ENCODE results near the gene NUP93. TPM values are rescaled to one million over a fixed set of nuclear protein-coding genes. Genes with fewer than 3 reads are reported as not detected.

Gene NUP93
- total RNA-seq, 1 donor from 2014 or later, result 60.2 TPM

DNA sequence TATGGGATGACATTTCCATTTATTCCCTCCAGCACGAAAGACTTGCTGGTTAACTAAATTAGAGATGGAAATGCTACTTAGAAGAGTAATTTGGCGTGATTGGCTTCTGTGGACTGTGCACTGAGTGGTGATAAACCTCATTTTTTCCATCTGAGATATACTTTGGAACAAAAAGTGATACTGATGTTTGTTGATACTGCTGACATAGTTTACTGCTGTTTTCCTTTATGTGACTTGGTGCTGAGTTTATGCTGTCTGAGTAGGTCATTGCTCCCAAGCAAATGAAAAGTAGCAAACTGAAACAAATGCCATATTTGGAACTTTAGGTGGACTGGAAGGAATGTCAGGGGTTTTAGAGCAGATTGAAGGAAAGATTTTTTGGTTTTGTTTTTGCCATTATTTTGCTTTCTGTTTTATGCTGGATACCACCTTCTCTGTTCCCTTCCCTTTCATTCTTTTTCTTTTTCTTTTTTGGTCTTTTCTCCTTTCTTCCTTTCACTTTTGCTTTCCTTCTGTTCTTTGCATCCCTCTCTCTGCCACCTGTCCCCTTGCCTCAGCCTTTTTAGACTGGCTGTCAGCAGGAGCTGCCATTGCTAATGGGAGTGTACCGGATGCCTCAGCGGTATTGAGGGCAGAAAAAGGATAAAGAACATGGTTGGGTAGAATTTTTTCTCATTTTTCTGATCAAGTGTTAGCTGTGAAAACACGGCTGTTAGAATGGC is 41.8 kb downstream of the NUP93 start:
- Histone ChIP-seq H3K4me3 (ENCODE audit: low read depth, low read length) (no peak overlapping the region), H3K36me3 (ENCODE audit: control insufficient read depth, insufficient read depth, low read length) (no peaks in the 10 kb centered on the region), H3K27me3 (ENCODE audit: control insufficient read depth, insufficient read depth, low read length) (no peaks in the 10 kb centered on the region)
- no peak for DNase-seq (ENCODE audit: low read depth)
- TF ChIP-seq, protein P1, sequence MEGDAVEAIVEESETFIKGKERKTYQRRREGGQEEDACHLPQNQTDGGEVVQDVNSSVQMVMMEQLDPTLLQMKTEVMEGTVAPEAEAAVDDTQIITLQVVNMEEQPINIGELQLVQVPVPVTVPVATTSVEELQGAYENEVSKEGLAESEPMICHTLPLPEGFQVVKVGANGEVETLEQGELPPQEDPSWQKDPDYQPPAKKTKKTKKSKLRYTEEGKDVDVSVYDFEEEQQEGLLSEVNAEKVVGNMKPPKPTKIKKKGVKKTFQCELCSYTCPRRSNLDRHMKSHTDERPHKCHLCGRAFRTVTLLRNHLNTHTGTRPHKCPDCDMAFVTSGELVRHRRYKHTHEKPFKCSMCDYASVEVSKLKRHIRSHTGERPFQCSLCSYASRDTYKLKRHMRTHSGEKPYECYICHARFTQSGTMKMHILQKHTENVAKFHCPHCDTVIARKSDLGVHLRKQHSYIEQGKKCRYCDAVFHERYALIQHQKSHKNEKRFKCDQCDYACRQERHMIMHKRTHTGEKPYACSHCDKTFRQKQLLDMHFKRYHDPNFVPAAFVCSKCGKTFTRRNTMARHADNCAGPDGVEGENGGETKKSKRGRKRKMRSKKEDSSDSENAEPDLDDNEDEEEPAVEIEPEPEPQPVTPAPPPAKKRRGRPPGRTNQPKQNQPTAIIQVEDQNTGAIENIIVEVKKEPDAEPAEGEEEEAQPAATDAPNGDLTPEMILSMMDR (IDR thresholded peaks at IDR 0.05; ENCODE audit: insufficient read depth, low read length, poor library complexity, severe bottlenecking), result no peak

DNA sequence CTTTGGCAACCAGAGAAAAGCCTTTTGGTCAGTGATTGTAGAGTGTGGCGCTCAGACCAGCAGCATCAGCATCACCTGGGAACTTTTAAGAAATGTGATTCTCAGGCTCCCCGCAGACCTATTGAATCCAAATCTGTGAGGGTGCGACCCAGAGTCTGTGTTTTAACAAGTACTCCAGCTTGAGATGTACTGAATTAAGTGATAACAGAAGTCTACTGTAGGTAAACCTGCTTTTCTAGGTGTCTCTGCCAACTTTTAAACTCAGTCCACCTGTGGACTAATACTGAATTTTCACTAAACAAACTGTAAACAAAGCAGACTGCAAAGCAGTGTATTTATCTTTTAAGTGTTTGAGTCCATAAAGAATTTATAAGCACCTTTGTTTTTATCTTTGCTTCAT is 43.6 kb downstream of the NUP93 start:
- Histone ChIP-seq H3K36me3 (ENCODE audit: control insufficient read depth, insufficient read depth, low read length) (no peaks in the 10 kb centered on the region), H3K27me3 (ENCODE audit: control insufficient read depth, insufficient read depth, low read length) (no peaks in the 10 kb centered on the region), H3K4me3 (ENCODE audit: low read depth, low read length) (no peak overlapping the region)
- DNase-seq (ENCODE audit: low read depth), result no peak
- TF ChIP-seq, protein P1 (IDR thresholded peaks at IDR 0.05; ENCODE audit: insufficient read depth, low read length, poor library complexity, severe bottlenecking), result no peak

DNA sequence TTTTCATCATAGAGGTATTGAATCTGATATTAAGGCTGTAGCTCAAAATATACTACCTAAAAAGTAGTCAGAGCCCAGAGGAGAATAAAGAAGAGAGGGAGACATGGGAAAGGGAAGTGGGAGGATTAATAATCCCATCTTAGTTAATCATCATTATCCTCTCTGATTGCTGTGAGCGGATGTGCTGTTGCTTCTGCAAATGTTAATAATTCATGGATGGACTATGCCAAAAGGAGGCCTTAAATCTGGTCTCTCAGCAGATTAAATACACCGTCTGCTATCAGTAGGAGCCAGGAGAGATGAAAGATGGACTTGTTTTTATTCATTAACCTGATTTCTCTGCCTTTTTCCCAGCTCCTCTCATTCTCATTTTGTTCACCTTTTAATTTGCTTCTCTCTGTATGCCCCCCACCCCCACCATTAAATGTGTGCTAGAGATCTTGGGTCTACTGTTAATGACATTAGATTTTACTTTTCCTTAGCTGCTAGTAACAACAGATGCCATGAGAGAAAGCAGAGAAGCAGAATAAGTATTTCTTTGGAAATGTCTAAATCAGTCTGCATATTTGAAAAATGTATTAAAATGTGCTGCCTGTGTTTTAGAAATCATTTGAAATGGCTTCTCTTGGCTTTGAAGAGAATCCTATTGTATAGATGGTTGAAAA is 44.2 kb downstream of the NUP93 start:
- TF ChIP-seq, protein P1 (IDR thresholded peaks at IDR 0.05; ENCODE audit: insufficient read depth, low read length, poor library complexity, severe bottlenecking), result no peak
- no peak for DNase-seq (ENCODE audit: low read depth)
- Histone ChIP-seq H3K36me3 (ENCODE audit: control insufficient read depth, insufficient read depth, low read length) (no peaks in the 10 kb centered on the region), H3K27me3 (ENCODE audit: control insufficient read depth, insufficient read depth, low read length) (no peaks in the 10 kb centered on the region), H3K4me3 (ENCODE audit: low read depth, low read length) (no peak overlapping the region)

DNA sequence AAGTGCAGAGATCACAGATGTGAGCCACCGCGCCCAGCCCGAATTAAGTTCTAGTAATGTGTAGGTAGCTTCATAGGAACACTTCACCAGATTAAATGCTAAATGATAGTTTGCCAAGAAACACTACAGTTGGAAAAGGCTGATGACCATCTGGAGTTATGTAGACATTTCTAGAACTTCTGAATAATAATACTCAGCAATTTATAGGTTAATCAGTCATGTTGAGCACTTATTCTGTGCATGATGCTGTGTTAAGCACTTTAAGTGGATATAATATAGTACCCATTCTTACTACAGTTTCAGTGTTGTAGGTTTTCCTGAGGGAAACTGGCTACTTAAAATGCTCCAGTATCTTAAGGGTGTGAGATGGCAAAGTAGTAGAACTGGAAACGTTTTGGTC is 45.2 kb downstream of the NUP93 start:
- no peak for DNase-seq (ENCODE audit: low read depth)
- TF ChIP-seq, protein P1 (IDR thresholded peaks at IDR 0.05; ENCODE audit: insufficient read depth, low read length, poor library complexity, severe bottlenecking), result no peak
- H3K36me3 ChIP-seq (ENCODE audit: control insufficient read depth, insufficient read depth, low read length), result no peaks in the 10 kb centered on the region

GRCh38 chr16:56776562-56776961 is 46.6 kb downstream of the NUP93 start:
- TF ChIP-seq, protein P1 (IDR thresholded peaks at IDR 0.05; ENCODE audit: insufficient read depth, low read length, poor library complexity, severe bottlenecking), result no peak
- Histone ChIP-seq H3K36me3 (ENCODE audit: control insufficient read depth, insufficient read depth, low read length) (no peaks in the 10 kb centered on the region), H3K27me3 (ENCODE audit: control insufficient read depth, insufficient read depth, low read length) (no peaks in the 10 kb centered on the region), H3K4me3 (ENCODE audit: low read depth, low read length) (no peak overlapping the region)
- no peak for DNase-seq (ENCODE audit: low read depth)

More for the DNA sequence above, 45.2 kb downstream of the NUP93 start:
- no peak overlapping the region for H3K4me3 ChIP-seq (ENCODE audit: low read depth, low read length)
- H3K27me3 ChIP-seq (ENCODE audit: control insufficient read depth, insufficient read depth, low read length), result no peaks in the 10 kb centered on the region

Measured in kidney epithelial cell (primary cell).